VCaP (cell line): Measurements from ENCODE around the gene SIGLEC11.
"Not testable (repeated sequence)": the region's sequence is repeated elsewhere in the genome, so short reads cannot be mapped to it uniquely, and the experiment has no call there.

Source experiments
- H3K27ac ChIP-seq: fragments of 450-650 bp; 2 replicates; pipeline ENCODE4 v1.5.1; 2017
- TF ChIP-seq, protein P1 (sequence below): fragments of 450-650 bp; conservative IDR thresholded peaks from 2 replicates; pipeline ENCODE4 v1.5.1; 2017; ENCODE audit warnings: mild to moderate bottlenecking, moderate library complexity

Gene SIGLEC11

DNA sequence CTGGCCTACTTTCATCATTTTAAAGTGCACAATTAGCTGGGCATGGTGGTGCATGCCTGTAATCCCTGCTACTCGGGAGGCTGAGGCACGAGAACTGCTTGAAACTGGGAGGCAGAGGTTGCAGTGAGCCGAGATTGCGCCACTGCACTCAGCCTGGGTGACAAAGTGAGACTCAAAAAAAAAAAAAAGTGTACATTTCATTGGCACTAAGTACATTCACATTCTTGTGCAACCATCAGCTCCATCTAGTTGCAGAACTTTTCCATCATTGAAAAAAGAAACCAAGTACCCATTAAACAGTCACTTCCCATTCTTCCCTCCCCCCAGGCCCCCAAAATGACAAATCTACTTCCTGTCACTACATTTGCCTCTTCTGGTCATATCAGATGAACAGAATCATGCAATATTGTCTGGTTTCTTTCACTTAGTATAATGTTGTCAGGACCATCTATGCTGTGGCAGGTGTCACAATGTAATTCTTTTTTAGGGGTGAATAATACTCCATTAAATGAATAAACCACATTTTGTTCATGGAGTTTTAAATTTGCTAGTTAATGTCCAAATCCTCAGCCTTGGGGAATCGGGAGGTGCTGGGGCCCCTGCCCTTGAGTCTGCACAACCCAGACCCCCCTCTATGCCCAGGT, 7.4 kb upstream of the SIGLEC11 start:
- TF ChIP-seq, protein P1, sequence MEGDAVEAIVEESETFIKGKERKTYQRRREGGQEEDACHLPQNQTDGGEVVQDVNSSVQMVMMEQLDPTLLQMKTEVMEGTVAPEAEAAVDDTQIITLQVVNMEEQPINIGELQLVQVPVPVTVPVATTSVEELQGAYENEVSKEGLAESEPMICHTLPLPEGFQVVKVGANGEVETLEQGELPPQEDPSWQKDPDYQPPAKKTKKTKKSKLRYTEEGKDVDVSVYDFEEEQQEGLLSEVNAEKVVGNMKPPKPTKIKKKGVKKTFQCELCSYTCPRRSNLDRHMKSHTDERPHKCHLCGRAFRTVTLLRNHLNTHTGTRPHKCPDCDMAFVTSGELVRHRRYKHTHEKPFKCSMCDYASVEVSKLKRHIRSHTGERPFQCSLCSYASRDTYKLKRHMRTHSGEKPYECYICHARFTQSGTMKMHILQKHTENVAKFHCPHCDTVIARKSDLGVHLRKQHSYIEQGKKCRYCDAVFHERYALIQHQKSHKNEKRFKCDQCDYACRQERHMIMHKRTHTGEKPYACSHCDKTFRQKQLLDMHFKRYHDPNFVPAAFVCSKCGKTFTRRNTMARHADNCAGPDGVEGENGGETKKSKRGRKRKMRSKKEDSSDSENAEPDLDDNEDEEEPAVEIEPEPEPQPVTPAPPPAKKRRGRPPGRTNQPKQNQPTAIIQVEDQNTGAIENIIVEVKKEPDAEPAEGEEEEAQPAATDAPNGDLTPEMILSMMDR = no peak
- H3K27ac ChIP-seq = no peak overlapping the region

DNA sequence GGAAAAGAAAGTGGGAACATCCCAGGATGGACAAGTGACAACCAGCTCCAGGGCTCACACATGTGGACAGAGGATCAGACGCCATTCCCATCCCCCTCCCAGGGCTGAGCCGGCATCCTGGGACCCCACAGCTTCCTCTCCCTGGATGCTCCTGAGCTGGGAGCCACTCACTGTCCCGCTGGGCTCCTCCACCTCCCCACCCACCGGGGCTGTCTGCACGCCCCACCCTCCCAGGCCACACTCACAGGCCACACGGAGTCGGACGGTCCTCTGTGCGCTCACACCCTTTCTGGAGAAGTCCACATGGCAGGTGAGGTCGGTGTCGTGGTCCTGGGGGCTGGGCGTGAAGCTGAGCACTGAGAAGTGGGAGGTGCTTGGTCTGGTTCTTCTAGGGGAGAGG, 1.1 kb downstream of the SIGLEC11 start:
- H3K27ac ChIP-seq = not testable (repeated sequence)

DNA sequence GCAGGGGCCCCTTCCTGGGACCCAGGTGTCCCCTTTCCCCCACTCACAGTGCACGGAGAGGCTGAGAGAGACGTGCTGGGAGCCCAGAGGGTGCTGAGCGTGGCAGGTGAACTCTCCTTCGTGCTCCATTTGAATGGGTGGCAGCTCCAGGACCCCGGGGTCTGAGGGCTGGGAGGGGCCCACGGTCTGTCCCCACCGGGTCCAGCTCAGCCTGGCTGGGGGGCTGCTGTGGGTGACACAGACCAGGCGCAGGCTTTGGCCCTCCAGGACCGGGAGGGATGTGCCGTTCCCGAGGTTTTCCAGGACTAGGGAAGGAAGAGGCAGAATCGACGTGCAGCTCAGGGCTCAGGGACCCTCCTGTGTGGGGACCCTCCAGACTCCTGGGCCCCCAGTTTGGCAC, 2.4 kb downstream of the SIGLEC11 start:
- not testable (repeated sequence) for H3K27ac ChIP-seq

DNA sequence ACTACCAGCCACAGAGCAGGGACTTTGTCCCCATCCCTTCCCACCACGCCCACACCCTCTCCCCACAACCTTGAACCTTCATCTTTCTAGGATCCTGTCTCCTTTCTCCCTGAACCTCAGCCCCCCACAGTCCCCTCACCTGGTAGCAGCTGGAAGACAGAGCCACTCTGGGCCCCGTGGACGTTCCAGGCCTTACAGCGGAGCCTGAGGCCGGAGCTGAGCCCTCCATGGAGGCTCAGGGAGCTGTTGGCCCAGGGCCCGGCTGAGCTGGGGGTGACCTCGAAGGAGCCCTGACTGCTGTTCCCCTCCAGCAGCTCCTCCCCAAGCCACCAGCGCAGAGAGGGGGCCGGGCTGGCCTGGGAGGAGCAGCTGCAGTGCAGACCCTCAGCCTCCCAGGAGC, 2.8 kb downstream of the SIGLEC11 start:
- H3K27ac ChIP-seq = not testable (repeated sequence)

DNA sequence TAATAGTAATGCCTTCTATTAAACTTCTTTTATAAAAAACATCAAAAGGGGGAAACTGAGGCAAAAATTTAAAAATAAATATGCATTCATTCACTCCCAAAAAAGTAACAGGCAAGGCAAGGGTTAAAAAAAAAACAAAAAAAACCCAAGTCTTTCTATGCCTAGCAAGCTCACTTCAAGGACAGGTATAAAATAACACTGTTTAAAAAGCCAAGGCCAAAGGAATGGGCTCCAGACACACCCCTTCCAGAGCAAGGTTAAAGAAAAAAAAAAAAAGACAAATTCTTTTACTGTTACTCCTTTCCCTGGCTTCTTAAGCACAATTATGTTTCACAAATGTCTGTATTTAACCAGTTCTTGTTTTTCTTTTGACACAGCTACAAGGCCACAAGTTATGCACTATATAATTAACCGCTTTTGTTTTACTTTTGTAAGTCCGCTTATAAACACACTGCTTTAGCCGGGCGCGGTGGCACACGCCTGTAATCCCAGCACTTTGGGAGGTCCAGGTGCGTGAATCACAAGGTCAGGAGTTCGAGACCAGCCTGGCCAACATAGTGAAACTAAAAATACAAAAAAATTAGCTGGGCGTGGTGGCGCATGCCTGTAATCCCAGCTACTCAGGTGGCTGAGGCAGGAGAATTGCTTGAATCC, 3.6 kb downstream of the SIGLEC11 start:
- TF ChIP-seq, protein P1 = no peak
- H3K27ac ChIP-seq = no peak overlapping the region

DNA sequence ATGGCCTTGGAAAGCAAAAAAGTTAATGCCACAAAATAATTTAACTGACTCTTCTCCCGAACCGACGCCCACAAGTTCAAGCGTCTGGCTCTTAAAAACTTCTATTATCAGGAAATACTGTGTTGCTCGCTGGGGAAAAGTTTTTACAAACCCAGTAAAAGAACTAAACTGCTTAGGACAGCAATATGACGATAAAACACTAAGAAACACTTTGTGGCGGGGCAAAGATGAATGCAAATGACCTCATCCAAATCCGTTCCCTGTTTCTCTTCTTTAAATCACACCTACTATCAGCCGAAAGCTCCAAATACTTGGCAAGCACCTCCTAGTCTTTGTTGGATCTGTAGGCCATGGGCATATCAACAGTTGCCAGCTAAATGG, 4.9 kb downstream of the SIGLEC11 start:
- H3K27ac ChIP-seq = no peak overlapping the region
- TF ChIP-seq, protein P1 = no peak

DNA sequence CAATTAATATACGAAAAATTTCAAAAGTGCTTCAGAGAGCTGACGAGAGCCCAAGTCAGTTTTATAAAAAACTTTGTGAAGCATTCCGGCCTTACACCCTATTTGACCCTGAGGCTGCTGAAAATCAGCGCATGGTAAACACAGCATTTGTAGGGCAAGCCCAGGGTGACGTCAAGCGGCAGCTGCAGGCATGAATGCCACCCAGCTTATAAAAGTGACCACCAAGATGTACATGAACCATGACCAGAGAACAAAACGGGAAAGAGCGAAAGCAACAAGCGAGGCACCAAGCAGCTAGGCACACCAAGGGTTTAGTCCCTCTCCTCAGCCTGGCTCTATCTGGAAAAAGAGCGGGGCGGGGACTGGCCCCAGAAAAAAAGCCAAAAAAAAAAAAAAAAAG, 6.0 kb downstream of the SIGLEC11 start:
- no peak overlapping the region for H3K27ac ChIP-seq
- TF ChIP-seq, protein P1 = no peak

DNA sequence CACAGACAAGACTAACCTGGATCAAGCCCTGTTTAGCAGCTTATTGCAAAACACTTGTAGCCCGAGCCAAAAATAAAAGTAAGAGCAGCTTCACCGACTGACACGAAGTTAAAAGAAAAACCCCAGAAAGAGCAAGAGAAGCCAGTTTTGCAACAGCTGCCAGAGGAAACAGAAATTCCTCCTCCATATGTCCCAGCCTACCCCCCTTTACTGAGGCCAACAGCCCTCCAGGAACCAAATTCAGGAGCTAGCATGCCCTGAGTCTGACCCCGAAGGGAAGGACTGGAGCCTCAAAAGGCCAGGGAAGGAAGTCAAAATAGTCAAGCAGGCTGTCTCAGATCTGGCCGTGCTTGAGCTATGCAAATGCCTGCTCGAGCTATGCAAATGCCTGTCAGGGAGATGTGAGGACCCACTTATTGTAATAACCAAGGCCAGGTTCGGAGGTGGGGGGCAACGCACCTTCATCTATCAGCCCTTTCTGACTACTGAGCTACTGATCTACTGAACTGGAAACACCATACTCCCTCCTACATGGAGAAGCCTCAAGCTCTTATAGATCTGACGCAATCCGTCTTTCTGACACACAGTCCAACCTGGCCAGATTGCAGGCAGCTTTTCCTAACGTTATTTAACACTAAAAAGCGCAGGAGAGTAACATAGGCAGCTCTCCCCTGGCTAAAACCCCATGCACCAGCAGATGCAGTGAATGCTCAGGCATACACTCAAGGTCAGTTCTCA, 6.7 kb downstream of the SIGLEC11 start:
- no peak overlapping the region for H3K27ac ChIP-seq
- TF ChIP-seq, protein P1 = no peak

DNA sequence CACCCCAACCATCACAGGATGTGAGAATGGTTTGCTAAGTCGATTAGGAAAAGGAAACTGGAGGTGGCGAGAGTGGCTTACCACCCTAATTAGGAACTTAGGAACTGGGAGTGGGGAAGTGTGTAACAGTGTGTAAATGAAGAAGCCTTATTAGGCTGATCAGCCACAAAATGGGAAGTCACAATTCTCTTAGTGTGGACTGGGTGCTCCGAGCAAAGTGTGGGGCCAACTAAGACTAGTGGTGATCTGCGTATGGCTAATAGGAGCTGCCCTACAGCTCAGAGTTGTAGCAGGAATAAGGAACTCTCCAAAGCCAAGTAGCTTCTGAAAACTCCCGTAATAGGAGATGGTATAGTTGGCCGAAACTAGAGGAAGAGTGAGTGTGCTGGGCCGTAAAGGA, 7.6 kb downstream of the SIGLEC11 start:
- no peak overlapping the region for H3K27ac ChIP-seq
- TF ChIP-seq, protein P1 = no peak
